Measurements from ENCODE around the gene SLC34A3.

GRCh38 chr9:137235424-137236237, 4.9 kb downstream of the SLC34A3 start:
- TF ChIP-seq CTCF (IDR thresholded peaks at IDR 0.05) (no peak), MAZ (IDR thresholded peaks at IDR 0.05; ENCODE audit: borderline replicate concordance, low read depth, low read length) (no peak), CEBPB (IDR thresholded peaks at IDR 0.05) (no peak)
